C1 segment of cervical spinal cord (tissue), 14 donors: Measurements from ENCODE around the gene SCYGR5.
"Not testable (repeated sequence)": the region's sequence is repeated elsewhere in the genome, so short reads cannot be mapped to it uniquely, and the experiment has no call there.

Experiments used
- DNase-seq, 14 donors: peaks; one replicate each; lab custom pipeline; 2025; lab: John Stamatoyannopoulos, UW

The SCYGR5 gene

DNA sequence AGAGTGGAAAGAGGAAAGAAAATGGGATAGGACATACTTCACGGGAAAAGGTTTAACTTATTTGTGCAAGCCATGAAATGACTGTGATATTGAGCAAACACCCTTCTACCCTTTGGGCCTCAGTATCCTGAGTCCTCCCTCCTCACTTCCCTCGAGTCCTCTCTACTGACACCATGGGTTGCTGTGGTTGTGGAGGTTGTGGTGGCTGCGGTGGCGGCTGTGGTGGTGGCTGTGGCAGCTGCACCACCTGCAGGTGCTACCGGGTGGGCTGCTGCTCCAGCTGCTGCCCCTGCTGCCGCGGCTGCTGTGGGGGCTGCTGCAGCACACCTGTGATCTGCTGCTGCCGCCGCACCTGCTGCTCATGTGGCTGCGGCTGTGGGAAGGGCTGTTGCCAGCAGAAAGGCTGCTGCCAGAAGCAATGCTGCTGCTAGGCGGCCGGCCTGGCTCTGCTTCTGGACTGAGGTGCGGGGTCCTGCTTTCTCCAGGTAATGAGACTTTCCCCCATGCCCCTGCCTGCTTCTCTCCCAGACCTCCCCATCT, at the start of gene SCYGR5:
Gene SCYGR5, plus strand, starts transcription at position 174 of the 540 bp plus-strand sequence. Its CDS starts 0 bp downstream, at position 174.
- DNase-seq = not testable (repeated sequence)

DNA sequence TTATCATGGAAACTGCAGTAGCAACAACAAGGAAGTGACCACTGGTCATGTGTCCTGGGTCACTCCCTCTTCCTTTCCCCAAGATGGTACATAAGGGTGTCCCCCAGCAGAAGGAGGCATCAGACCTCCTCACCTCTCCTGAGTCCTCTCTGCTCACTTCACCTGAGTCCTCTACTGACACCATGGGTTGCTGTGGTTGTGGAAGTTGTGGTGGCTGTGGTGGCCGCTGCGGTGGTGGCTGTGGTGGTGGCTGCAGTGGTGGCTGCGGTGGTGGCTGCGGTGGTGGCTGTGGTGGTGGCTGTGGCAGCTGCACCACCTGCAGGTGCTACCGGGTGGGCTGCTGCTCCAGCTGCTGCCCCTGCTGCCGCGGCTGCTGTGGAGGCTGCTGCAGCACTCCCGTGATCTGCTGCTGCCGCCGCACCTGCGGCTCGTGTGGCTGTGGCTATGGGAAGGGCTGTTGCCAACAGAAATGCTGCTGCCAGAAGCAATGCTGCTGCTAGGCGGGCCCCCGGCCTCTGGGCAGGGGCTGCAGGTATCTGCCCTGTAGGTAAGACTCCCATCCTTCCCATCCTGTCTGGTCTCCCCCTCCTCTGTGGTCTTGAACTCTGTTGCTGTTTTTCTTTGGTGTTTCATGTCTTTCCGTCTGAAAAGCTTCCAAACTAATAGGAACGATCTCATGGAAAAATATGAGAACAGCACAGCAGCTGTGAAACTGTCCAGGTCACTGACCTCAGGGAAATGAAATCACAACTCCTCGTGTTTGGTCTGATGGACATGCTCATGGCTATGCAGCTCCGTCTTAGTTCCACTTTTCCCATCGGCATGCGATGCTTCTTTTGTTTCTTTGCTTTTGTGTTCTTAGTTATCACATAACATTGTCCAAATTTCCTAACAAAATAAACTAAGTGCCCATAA, 49.0 kb upstream of the SCYGR5 start, which contains the start of gene SCYGR4:
Gene SCYGR4, plus strand, starts transcription at position 183 of the 915 bp plus-strand sequence. Its CDS starts 0 bp downstream, at position 183.
- DNase-seq = no peak

DNA sequence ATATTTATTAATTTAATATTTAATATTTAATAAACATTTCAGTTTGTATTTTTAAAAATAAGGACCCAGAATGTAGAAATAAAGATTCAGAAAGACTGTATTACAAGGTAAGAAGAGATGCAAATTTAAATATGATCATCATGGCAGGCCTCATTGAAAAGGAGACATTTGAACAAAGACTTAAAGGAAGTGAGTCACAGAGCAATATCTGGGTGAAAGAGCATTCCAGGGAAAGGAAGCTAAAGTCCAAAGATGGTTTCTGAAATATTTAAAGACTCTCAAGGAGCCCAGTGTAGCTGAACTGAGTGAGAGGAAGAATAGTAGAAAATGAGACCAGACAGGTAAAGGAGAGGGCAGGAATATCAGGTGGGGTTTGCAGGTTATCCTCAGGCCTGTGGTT, 43.4 kb upstream of the SCYGR5 start:
- no peak for DNase-seq

DNA sequence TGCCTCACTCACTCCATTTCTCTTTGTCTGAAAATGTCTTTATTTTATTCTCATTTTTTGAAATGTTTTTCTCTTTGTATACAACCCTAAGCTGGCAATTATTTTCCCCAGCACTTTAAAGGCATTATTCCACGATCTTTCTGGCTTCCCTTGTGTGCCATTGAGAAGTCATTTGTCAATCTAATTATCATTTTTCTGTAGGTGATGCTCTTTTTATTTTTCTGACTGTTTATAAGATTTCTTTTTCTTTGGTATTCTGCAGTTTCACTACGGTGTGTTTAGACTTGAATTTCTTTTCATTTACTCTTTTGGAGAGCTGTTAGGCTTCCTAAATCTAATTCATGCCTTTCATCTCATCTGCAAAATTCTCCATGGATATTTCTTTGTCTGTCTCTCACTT, 41.2 kb upstream of the SCYGR5 start:
- DNase-seq = no peak

DNA sequence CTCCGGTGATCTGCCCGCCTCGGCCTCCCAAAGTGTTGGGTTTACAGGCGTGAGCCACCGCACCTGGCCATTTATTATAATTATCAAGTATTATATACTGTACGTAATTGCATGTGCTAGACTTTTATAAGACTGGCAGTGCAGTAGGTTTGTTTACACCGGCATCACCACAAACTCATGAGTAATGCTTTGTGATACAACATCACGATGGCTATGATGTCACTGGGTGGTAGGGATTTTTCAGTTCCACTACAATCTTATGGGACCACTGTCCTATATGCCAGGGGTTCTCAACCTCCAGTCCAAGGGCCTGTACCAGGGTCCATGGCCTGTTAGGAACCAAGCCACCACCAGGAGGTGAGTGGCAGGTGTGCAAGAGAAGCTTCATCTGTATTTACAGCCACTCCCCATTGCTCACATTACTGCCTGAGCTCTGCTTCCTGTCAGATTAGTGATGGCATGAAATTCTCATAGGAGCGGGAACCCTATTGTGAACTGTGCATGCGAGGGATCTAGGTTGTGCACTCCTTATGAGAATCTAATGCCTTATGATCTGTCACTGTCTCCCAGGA, 39.9 kb upstream of the SCYGR5 start:
- DNase-seq = no peak

GRCh38 chr2:227627769-227628168, 38.8 kb upstream of the SCYGR5 start:
- no peak for DNase-seq

GRCh38 chr2:227629435-227629834, 37.2 kb upstream of the SCYGR5 start:
- DNase-seq = no peak

GRCh38 chr2:227630322-227630721, 36.3 kb upstream of the SCYGR5 start:
- DNase-seq = no peak

DNA sequence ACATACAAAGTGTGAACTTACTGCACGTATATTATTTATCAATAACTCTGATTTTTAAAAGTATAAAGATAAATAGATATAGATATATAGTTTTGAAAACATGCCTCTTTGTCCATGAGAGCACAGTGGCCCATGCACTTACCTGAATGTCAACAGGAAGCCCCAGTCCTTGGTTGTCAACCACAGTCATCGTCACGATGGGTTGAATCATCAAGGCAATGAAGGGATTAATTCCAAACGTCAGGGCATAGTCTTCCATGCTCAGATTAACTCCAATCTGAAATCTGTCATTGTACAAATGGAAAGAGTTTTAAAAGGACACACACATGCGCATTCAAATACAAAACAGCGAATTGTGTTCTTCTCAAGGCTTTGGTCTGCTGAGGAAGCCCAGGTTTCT, 33.8 kb upstream of the SCYGR5 start:
- no peak for DNase-seq

DNA sequence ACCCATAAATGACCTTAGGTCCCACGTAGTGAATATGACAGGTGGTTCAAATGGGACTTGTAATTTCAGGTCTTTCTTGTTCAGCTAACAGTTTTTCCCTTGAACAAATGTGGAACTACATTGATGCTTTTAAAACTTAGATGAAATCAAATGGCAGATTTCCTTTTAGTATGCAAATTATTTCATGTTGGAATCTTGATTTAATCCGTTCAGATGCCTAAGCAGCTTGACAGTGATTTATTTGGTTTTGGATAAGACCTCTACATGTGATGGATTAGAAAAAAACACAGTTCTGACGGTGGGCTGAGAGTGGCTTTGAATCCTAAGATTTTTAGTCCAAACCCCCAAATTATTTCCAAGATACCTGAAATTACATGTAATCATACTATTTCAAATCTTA, 32.4 kb upstream of the SCYGR5 start:
- DNase-seq = no peak

DNA sequence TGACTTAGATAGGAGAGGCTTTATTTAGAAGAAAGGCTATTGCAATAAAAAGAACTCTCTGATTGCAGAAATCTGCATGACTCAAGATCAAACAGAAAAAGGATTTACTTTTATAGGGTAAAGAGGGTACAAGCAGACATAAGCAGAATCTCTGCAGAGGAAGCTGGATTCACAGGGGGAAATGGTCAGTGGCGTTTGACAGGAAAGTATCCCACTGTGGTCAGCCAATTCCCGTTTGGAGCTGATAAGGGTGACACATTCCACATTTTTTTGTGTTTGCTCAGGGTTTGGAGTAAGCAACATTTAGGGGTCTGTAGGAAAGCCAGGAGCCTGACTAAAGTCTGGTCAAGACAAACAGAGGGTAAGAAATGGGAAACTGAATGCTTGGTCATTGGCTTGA, 23.9 kb upstream of the SCYGR5 start:
- DNase-seq = no peak

- no peak for DNase-seq
Measured at GRCh38 chr2:227643990-227644551, 22.5 kb upstream of the SCYGR5 start.

GRCh38 chr2:227653419-227653818, 13.2 kb upstream of the SCYGR5 start:
- no peak for DNase-seq

DNA sequence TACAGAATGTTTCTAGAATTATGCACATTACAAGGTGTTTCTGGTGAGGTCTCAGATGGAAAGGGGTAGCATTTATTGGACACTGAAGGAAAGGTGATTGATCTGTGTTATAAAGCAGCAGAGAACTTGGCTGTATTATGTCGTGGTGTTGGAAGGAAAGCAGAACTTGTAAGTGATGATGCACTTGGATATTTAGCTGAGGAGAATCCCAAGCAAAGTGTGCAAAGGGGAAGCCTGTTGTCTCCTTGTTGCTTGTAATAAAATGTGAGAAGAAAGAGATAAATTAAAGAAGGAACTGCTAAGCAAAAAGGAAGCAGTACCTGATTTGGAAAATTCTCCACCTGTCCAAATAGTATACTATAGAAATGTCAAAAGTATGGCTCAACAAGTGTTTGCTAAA, 12.2 kb upstream of the SCYGR5 start:
- DNase-seq = no peak

DNA sequence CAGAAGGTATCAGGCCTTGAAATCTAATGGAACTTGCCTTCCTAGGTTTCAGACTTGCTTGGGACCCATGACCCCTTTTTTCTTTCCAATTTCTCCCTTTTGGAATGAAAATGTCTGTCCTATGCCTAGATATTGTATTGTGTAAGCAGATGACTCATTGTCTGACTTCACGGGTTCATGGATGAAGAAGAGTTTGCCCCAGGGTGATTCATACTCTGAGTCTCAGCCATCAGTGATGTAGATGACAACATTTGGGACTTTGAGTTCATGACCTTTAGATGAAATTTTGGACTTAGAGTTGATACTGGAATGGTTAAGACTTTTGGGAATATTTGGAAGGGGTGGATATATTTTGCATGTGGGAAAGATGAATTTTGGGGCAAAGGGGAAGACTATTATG, 11.2 kb upstream of the SCYGR5 start:
- no peak for DNase-seq

- DNase-seq = no peak
Measured at GRCh38 chr2:227657199-227657845, 9.3 kb upstream of the SCYGR5 start.

DNA sequence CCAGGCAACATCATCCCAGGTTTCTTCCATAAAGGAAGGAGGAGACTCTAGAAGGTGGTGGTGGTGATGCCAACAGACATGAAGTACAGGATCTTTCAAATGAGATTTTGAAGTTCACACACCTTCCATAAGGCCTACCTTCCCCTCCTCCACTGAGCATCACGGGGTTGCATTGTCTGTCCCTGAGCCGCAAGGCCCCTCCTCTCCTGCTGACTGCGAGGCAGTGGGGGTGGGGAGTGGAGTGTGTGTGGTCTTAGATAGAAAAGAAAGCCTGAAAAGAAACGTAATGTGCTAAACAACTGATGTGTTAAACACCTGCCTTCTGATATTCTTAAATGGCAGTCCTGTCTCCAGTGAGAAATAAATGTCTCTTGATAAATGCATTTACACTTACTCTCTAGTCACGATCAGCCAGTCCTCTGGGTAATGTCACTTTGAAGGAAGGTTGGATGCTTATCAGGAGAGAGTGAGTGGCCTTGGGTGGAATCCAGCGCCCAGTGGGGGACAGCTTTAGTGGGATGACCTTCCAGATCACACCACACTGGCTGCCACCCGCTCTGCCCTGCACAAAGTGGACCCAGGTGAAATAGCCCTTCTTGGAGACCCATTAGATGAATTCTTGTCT, 5.5 kb upstream of the SCYGR5 start:
- no peak for DNase-seq

- no peak for DNase-seq
Measured at GRCh38 chr2:227661827-227662226, 4.8 kb upstream of the SCYGR5 start.

DNA sequence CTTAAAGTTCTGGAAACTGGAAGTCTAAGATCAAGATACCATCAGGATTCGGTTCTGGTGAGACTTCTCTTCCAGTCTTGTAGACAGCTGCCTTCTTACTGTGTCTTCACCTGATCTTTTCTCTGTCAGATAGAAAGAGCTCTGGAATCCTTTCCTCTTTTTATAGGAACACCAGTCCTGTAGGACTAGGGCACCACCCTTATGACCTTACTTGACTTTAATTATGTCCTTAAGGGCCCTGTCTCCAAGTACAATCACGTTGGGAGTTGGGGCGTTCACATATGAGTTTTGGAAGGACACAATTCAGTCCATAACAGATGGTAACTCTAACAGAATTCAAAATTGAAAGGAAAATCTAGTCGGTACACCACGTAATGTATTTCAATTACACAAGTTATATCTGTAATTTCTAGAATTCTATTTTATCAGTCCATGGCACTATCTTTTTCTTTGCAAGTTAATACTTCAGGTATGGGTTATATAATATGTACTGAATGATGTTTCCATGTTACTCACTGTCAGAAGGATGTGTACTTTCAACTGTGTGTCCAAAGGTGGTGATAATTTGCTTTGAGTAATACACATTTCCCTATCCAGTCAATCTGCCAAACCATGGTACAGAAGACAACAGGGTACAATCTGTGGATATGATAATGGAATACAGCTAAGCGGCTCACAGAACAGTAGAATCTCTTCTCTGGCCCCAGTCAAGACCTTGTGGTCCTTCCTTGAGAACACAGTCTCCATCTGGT, 1.2 kb upstream of the SCYGR5 start:
- DNase-seq = no peak

- no peak for DNase-seq
Measured at GRCh38 chr2:227671170-227671905, 4.7 kb downstream of the SCYGR5 start.
